Hematopoietic multipotent progenitor cell treated with erythropoietin and hydrocortisone succinate and interleukin-3 and kit ligand, for 6 days (in vitro differentiated cells): ENCODE results near the gene KCNJ13.
A peak's percentile ranks its signal among the peaks of the same experiment; 100 is the strongest.
"Not testable (repeated sequence)": the region's sequence is repeated elsewhere in the genome, so short reads cannot be mapped to it uniquely, and the experiment has no call there.

Experiments used
- DNase-seq: peaks from one replicate; pipeline ENCODE4 v3.0.0-alpha.2; 2015

The KCNJ13 gene

DNA sequence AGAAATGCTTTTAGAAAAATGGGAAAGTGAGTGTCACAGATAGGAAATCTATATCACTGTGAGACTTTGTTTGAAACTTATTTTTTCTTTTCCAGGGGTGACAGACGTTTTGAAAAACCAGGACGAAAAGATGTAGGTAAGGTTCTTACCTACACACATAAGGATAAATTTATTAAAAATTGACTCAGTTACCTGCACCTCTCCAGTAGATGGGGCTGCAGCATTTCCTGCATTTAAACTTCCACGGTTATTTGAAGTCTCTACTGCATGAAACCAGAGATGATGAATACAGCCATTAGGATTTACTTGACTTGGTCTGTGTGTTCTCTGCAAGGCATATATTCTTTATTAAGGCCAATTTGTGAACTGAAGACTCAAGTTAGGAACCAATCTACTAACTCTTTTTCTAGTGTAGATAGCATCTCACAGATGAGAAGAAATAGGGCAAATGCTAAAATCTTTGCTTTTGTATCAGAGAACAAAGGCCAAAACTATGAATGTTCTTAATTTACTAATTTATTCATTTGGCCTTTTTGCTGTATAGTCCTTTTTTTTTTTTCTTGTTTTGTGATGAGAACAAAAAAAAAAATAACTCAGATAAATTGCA lies 15.0 kb downstream of the KCNJ13 start:
- peak; percentile 61 for DNase-seq

DNA sequence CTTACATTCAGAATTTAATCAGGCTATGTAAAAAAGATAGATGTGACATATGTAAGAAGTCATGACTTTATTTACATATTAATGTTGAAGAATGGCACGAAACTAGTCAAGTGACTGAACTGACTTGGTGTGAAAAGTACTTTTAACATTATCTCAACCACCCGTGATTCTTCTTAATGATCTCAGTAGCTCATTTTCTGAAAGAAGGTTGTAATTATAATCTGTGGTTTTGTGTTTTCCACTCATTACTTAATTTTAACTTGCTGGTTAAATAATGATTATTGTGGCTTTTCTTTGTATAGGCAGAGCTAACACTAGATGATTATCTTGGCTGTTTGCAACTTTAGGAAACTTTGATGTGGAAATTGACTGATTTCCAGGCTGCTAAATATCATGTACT lies 18.5 kb downstream of the KCNJ13 start:
- peak; percentile 10 for DNase-seq

DNA sequence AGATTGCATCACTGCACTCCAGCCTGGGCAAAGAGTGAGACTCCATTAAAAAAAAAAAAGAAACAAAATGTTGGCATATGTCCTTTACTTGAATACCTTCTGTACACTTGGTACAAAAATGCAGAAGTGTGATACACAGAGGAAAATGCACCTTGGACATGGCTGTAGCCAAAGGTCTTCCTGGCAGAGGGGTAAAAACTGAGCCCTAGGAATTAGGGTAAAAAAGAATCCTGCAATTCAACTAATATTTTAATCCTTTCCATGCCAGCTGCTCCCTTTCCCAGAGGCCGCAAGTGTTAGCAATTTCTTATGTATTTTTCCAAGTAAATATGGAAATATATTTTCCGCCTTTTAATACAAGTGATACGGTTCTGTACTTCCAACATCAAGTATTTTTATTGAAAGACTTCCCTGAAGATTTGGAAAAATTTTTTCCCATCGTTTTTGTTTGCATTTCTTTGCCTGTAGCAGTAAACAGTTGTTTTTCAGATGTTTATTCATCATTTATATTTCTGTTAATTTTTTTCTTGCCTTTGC lies 26.2 kb downstream of the KCNJ13 start:
- DNase-seq: no peak

DNA sequence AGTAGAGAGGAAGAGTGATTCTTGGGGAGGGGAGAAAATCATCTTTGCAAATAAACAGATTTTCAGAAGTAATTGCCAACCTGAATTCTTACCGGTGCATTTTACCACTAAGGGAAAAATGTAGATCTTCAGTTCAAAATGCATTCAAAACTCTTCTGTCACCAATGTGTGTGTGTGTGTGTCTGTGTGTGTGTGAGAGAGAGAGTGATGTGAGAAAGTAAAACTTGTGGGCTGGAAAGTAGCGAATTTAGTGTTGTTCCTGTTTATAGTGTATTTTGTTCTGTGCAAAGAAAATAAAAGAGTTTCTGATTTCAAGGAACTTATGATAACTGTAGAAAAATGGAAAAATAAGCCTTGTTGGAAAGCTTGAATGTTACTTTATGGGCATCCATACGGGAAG lies 27.0 kb downstream of the KCNJ13 start:
- no peak for DNase-seq

DNA sequence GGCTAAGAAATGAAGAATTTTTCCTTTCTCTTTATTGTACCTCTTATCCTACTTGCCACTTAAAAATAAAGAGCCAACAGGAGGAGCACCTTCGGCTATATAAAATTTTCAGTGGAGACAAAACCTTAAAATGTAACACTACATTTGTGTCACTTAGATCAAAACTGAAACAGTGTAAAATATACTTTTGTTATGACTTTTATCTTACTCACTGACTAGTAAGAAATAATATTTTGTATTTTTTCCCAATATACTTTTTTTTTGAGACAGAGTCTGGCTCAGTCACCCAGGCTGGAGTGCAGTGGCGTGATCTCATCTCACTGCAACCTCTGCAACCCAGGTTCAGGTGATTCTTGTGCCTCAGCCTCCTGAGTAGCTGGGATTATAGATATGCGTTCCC lies 28.3 kb downstream of the KCNJ13 start:
- DNase-seq: no peak

DNA sequence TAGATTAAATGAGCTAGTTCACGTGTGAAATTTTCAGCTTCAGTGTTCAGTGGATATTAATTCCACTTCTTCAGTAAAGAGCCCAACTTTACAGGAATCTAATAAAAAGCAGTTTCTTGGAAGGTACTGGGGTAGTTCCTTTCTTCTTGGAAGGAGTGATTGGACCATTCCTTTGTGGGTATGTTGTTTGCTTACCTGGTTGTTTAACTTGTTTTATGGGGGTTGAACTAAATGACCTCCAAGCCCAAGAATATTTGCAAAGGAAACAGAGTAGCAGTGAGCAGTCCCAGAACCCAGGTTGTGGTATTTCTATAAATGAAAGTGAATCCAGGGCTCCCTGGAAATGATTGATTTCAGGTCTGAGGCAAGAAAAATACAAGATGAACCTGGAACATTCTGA lies 31.4 kb downstream of the KCNJ13 start:
- DNase-seq: no peak

DNA sequence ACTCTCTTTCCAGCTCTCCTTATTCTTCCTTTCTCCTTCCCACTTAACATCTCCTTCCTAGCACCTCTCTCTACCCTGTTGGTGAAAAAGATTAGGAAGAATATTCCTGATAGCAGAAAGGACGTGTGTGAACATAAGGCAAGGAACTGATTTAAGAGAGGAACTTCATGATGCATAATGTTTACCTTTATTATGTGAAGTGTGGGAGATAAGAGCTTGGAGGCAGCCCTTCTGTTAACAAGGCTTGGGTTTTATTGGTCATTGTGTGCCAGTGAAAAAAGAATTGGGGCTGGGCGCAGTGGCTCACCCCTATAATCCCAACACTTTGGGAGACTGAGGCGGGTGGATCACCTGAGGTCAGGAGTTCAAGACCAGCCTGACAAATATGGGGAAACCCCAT lies 34.4 kb downstream of the KCNJ13 start:
- no peak for DNase-seq

DNA sequence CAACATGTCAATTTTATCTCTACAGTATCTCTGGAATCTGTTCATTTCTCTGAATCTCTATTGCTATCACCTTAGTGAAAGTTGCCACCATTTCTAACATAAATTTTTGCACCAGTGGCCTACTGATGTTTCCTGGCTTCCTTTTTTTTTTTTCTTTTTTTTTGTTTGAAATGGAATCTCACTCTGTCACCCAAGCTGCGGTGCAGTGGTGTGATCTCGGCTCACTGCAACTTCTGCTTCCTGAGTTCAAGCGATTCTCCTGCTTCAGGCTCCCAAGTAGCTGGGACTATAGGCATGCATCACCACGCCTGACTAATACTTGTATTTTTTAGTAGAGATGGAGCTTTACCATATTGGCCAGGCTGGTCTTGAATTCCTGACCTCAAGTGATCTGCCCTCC lies 35.1 kb downstream of the KCNJ13 start:
- no peak for DNase-seq

DNA sequence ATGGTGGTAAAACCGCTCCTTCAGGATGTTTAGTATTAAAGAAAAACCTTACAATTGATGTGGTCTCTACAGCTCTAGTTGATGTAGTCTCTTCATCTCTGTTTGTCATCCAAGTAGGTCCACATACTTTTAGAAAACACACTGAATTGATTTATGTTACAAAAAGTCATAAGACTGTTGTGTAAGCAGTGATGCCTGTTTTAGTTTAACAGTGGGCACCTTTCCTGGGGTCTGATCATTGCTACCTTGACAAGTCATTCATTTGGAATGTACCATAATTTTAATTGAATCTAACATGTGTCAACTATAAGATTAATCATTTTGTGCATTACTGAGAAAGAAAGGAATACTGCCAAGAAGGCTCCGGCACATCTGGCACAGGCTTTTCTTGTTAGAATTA lies 44.9 kb downstream of the KCNJ13 start:
- no peak for DNase-seq

DNA sequence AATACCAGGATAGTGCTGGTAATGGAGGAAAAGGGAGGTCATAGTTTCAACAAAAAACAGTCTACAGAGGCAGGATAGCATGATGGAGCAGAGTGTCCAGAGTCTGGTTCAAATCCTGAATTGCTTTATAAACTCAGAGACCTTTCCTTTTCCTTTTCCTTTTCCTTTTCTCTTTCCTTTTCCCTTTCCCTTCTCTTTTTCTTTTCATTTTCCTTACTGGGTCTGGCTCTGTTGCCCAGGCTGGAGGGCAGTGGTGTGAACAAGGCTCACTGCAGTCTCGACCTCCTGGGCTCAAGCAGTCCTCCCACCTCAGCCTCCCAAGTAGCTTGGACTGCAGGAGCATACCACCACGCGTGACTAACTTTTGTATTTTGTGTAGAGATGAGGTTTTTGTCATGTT lies 47.6 kb downstream of the KCNJ13 start:
- DNase-seq: no peak

DNA sequence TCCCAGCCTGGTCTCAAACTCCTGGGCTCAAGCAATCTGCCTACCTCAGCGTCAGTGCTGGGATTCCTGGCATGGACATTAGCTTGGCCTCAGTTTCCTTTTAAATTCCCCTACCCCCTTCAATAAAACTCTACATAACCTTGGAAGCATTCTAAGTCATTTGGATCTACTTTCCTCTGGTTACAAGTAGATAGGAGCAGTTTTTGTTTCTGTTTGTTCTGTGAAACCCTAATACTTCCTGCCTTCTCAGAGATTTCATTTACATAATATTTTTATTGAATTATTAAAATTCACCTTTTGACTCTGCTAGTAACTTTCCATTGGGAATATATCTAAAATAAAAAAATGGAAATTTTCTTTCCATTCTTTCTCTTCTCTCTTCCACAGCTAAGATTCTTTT lies 53.3 kb downstream of the KCNJ13 start:
- DNase-seq: no peak

DNA sequence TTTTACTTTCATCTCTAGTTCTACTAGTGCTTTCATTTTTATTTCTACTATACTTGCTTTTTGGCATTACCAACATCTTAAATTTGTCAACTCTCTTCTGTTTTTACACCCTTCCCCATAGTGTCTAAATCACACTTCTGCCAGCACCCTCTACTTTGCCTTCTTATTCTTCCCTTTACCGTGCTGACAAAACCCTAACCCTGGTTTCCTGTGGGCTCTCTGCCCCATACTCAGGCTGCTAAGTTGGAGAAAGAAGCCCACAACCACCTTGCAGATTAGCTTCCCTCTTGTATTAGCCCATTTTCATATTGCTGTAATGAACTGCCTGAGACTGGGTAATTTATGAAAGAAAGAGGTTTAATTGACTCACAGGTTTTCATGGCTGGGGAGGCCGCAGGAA lies 54.5 kb downstream of the KCNJ13 start:
- no peak for DNase-seq

DNA sequence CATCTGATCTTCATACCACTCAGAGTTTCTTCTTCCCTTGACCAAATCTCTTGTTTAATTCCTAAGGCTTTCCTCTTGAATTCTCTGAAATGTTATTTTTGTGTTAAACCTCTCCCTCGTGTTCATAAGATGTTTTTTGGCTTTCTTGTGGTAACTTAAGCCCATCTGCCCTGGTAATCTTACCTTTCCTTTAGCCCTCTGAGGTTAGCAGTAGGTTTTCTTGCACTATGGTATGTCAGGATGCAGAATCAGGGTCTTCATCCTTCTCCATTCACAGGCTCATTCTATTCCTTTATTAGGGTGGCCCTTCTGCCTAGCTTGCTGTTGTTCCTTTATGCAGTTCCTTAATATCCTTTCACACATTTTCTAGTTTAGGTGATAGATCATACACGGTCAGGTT lies 55.1 kb downstream of the KCNJ13 start:
- no peak for DNase-seq

DNA sequence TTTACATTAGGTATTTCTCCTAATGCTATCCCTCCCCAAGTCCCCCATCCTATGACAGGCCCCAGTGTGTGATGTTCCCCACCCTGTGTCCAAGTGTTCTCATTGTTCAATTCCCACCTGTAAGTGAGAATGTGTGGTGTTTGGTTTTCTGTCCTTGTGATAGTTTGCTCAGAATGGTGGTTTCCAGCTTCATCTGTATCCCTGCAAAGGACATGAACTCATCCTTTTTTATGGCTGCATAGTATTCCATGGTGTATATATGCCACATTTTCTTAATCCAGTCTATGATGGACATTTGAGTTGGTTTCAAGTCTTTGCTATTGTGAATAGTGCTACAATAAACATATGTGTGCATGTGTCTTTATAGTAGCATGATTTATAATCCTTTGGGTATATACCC lies 56.3 kb downstream of the KCNJ13 start:
- DNase-seq: not testable (repeated sequence)
